Cerebellar nuclear complex (tissue), 1 donor: Measurements from ENCODE around the gene RBM43.
"Not testable (repeated sequence)": the region's sequence is repeated elsewhere in the genome, so short reads cannot be mapped to it uniquely, and the experiment has no call there.

Source experiments
- DNase-seq, 2 experiments: peaks; one replicate each; lab custom pipeline; 2025; lab: John Stamatoyannopoulos, UW

Gene RBM43

GRCh38 chr2:151261231-151261976, at the start of gene RBM43:
TSS of gene RBM43 (minus strand) at chr2:151261863. CDS start at chr2:151261727, 136 bp downstream.
- no peak for DNase-seq

DNA sequence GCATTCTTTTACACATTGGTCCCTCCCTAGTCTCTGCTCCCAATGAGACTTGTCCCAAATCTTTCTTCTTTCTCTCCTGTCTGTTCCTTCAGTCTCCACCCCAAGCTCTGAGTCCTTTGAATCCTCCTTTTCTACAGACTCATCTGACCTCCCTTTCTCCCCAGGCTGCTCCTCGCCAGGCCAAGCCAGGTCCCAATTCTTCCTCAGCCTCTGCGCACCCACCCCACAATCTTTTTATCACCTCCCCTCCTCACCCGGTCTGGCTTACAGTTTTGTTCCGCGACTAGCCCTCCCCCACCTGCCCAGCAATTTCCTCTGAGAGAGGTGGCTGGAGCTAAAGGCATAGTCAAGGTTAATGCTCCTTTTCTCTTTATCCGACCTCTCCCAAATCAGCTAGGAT, 48.6 kb upstream of the RBM43 start:
- not testable (repeated sequence) for DNase-seq

DNA sequence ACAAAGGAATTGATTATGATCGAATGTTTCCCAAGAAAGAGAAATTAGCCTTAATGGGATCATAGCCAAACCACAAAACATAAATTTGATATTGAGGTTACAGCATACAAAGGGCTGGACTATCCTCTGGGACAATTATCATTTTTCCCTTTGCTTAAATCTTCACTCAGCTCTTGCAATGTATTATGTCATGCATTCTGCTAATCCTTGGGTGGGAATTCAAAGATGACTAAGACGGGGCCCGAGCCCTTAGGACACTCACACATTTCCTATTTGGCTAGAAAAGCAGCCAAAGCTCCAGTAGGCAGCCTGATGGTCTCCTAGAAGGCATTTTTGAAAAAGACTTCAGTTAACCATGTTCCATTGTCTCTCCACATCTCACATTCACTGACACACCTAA, 45.0 kb upstream of the RBM43 start:
- no peak for DNase-seq

GRCh38 chr2:151305129-151305691, 43.5 kb upstream of the RBM43 start:
- DNase-seq: no peak

DNA sequence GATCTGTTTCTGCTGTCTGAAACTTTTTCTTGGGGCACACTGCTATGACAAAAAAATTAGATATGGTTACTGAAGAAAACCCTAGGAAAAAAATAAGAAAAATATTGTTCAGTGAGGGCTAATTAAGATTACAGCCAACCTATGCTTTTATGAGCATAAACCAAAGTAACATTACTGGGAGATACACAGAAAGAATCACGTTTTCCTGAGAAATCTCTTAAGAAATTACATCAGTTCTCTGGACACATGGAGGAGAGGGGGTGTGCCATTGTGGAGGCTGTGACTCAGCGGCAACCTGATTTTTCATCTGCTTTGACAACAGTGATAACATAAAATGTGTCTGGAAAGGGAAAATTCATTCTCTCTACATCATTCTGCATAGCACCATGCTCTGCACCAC, 41.2 kb upstream of the RBM43 start:
- no peak for DNase-seq

DNA sequence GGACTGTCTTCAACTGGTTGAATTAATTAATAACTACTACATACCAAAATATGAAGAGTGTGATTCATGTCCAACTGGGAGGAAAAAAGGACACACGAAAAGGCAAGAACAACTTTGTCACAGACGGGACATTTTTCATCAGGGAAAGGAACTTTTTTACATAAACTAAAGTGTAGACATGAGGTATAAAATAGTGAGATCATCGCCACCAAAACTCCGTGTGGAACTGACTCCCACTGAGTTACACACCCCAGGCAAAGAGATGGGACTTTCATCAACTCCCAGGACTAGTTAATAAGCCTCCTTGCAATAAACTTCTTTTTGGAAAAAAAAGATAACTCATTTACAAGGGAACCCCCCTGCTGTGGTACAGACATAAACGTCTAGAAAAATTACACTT, 40.7 kb upstream of the RBM43 start:
- DNase-seq: no peak

DNA sequence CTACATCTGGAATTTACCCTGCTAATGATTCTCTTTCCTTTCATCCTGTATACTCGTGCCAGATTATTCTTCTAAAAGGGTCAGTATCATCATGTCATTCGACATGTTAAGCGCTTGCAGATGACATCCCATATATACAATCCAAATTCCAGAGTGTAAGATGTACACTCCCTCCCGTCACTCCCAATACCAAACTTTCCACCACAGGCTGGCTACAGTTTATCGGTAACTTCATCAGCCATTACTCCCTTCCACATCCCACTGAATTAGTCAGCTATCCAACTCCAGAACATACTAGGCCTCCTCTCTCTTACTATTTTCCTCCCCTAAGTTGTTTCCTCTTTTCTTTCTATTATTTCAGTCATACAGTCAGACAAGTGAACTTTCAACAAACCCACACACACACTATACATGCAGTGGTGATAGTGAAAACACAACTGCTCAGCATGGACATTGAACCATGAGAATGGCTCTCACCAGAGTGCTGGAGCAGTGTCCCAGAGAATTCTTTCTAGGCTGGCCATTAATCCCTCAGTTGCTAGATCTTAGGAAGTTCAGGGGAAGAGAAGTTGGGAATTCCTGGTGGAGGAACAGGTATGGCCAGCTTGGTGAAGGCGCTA, 38.4 kb upstream of the RBM43 start:
- no peak for DNase-seq

GRCh38 chr2:151297882-151298281, 36.2 kb upstream of the RBM43 start:
- no peak for DNase-seq

DNA sequence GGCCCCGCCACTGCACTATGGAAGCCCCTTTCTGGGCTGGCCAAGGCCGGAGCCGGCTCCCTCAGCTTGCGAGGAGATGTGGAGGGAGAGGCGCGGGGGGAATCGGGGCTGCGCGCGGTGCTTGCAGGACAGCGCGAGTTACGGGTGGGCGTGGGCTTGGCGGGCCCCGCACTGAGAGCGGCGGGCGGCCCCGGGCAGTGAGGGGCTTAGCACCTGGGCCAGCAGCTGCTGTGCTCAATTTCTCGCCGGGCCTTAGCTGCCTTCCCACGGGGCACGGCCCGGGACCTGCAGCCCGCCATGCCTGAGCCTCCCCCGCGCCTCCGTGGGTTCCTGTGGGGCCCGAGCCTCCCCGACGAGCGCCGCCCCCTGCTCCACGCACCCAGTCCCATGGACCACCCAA, 34.3 kb upstream of the RBM43 start:
- not testable (repeated sequence) for DNase-seq

DNA sequence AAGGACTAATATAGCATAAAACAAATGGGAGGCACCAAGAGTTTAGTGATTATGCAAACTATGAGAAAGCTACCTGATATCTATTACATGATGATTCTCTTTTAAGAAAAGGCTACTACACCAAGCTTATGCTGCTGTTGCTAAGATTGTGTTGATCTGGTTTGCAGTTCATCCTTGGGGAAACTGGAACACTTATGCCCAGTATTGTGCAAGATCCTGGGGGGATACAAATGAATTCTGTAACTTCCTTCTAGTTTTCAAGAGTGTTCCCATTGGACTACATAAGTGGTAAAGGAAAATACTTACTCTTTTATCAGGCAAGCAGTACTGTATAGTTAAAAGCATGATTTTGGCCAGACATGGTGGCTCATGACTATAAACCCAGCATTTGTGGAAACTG, 30.9 kb upstream of the RBM43 start:
- no peak for DNase-seq

DNA sequence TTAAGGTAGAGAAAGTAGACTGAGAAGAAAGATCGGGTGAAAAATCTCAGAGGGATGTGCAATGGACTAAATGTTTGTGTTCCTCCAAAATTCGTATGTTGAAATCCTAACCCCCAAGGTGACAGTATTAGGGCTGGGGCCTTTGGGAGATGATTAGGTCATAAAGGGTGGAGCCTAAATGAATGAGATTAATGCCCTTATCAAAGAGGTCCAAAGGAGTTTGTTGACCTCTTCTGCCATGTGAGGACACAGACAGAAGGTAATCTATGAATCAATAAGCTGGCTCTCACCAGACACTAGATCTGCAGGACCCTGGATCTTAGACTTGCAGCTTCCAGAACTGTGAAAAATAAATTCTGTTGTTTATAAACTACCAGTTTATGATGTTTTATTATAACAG, 30.5 kb upstream of the RBM43 start:
- DNase-seq: no peak

DNA sequence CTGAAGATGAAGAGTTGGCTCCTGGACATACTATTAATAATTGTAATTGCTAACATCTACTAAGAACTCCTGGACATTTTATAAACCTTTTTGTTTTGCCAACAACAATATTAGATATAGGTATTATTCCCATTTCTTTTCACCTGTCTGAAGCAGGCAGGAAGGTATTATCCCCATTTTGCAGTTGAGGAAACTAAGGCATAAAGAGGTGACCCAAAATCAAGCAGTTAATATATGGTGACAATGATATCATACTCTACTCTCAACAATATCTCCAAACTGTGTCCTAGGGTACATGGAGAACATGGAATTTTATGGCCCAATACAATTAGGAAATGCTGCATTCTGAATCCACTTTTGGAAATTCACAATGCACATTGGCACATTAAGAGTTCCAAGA, 29.6 kb upstream of the RBM43 start:
- DNase-seq: no peak

- no peak for DNase-seq
Observed at GRCh38 chr2:151289972-151290866, 28.6 kb upstream of the RBM43 start.

DNA sequence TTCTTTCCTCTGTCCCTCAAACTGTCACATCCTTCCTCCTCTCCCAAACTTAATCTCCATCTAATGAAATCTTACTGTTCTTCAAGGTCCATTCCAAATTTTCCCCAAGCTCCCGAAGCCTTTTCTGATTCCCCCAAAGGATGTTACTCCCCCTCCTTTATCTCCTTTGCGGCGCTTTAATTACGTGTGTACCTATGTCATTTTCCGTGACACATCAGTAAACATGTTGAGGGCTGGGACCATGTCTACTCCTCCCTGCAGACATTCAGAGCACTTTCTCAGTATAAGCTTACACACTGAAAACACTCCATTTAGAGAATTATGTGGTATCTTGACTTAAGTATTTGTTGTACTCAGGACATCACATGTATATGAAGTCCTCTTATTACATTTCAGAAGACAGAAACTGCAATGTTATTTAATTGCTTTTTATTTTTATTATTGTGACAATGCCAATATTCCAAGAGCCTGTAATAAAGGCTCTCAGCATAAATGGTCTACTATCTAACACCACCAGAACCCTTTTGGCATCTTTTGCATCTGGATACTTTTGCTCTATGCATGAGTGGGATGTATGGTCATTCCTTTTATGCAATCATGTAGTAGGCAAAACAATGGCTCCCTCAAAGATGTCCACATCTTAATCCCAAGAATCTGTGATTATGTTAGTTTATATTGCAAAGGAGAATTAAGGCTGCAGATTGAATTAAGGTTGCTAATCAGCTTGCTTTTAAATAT, 26.0 kb upstream of the RBM43 start:
- DNase-seq: no peak

DNA sequence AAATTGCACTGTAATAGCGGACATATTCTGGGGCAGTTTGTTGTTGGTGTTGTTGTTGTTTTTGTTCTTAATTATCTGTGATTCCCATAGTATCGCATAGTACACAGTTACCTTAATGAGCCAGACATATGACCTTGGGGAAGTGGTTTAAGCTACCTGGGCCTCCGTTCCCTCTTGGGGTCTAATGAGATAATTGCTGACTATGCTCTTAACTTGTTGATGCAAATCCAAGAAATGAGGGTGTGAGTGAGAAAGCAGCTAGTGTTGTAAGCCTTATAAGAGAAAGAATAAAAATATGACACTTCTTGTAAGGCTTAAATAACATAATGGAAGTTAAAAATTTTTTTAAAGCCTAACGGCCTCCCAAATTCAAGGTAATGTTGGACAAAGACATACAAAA, 20.7 kb upstream of the RBM43 start:
- DNase-seq: no peak

DNA sequence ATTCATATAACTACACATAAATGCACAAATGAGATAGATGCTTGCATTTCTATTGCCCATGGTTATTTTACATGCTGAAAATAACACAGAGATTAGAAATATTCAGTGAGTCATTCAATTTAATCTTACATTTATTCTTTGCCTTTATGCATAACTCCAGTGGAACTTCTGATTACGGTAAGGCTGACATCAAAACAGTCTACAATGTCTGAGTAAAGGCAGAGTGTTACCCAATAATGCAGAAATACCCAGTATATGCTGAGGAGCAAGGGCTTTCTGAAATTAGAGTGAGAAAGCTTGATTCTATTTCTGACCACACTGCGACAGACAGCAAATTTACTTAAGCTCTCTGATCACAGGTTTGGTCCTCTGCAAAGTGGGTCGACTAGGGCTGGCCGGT, 18.6 kb upstream of the RBM43 start:
- DNase-seq: no peak

DNA sequence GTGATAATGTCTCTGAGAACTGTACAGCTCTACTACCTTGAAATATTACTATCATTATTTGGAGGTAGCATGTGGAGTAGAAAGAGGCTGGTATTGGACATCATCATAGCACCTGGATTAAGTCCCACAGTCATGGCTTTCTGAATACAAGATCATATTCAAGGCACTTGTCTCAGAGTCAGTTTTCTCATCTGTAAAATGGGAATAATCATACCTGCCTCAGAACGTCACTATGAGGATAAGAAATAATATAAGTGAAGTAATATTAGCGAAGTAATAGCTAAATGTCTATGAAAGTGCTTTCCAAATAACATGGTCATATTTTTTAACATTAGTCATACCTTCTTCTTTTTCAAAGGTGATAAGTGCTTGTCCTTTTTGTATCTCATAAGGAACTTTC, 16.8 kb upstream of the RBM43 start:
- DNase-seq: no peak

DNA sequence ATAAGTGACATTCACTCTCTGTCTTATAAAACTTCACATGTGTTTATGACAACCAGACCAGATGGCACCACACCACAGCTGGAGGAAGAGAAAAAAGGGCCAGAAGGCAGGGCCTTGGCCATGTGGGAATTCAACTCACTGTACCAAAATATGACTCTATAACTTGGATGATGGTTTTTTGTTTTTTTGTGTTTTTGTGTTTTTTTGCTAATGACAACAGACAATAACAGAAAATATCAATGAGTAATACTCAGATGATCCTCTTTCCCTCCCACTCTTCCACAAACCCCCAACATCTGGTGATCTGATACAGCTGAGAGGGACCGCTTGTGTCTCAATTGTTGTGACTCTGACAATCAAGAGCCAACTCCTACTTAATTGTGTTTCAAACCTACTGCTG, 15.4 kb upstream of the RBM43 start:
- DNase-seq: no peak

DNA sequence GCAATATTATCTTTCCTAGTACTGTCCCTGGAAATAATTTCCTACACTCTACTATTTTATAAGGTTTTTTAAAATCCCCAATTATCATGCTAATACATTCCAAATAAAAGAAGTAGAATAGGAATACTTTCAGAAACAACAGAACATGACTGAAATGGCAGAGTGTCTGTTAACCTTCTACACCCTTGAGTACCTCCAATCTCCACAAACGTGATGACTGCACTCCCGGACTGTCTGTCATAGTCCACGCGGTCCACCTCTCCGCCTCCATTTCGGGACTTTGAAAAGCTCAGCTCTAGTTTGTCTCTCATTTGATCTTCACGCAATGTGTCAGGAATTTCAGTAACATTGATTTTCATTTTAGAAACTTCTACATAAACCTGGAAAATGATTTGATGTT, 13.6 kb upstream of the RBM43 start:
- no peak for DNase-seq

DNA sequence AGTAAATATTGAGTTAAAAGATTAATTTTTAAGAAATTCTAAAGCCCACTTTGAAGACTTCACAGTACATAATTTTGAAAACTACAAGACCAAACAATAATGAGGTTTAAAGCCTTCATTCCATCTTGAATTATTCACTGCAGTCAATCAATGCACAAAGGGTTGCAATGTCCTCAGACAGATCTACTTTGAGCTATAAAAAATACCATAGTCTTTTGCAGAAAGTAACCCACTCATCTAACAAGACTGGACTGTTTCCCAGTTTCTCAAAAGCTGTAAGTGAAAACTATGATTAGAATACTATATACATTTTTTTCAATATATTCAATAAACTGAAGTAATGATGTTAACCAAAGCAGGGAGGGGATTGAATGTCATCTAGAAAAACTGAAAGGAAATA, 10.2 kb upstream of the RBM43 start:
- DNase-seq: no peak

GRCh38 chr2:151269798-151270568, 8.3 kb upstream of the RBM43 start:
- DNase-seq: no peak
